HG02571 (cell line): ENCODE data around the gene ATF3.
A peak's percentile ranks its signal among the peaks of the same experiment; 100 is the strongest.
"Not testable (repeated sequence)": the region's sequence is repeated elsewhere in the genome, so short reads cannot be mapped to it uniquely, and the experiment has no call there.

ENCODE experiments used
- ATAC-seq: cut with Tn5 transposase; IDR thresholded peaks from one replicate; pipeline ENCODE4 v1.9.1; 2021; ENCODE audit warnings: mild to moderate bottlenecking, moderate library complexity; ENCODE audit not compliant: unreplicated experiment

The ATF3 gene

GRCh38 chr1:212648431-212648830 lies 39.9 kb downstream of the ATF3 start:
- ATAC-seq = no peak

GRCh38 chr1:212649020-212649419 lies 40.5 kb downstream of the ATF3 start:
- no peak for ATAC-seq

GRCh38 chr1:212650228-212650627 lies 41.7 kb downstream of the ATF3 start:
- no peak for ATAC-seq

DNA sequence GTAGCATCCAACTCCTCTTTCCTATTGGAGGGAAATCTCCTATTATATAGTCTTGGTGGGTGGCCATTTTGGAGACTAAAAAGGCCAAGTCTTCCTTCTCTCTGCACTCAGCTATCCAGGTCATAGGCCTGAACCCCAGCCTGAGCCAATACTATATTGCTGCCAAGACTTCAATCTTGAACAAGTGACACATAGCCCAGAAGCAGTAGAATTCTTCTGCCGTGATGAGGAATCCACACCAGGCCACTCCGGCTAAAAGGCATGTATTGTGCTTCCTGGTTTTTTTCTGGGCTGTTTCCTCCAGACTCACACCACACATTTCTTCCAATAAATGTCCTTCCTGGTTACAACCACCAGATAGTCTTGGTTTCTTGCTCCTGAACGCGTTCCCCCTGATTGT lies 43.0 kb downstream of the ATF3 start:
- no peak for ATAC-seq

DNA sequence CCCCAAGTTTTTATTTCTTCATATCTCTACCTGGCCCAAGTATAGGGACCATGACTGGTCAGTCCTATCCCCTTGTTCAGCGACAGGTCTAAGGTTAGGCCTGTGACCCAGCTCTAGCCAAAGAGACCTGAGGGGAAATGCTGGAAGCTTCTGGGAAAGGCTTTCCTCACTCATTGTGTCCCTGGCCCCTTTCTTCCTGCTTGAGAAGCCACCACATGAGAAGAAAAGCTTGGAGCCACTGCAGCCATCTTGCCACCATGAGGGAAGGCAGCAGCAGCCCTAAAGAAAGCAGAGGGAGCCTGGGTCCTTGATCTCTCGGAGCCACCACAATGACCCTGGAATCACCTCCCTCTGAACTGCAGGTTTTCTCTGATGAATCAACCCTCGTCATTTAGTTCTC lies 43.4 kb downstream of the ATF3 start:
- ATAC-seq = no peak

DNA sequence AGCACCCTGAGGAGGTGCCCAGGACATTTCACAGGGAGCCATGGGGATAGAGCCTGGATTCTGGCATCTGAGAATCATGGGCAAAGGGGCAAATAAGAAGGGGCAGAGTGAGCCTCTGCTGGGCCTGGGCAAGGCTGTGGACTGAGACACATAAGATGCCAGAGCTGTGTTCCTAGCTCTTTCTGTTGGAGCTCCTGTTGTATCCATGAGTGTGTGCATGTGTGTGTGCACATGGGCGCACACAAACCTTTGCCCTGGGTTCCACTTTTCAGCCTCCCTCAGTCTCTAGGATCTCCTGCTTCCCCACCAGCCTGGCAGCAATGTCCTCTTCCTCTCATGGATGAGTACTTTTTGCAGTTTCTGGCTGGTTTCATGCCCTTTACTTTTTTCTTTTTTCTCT lies 44.0 kb downstream of the ATF3 start:
- ATAC-seq = no peak

- no peak for ATAC-seq
Measured at GRCh38 chr1:212655668-212656440, 47.3 kb downstream of the ATF3 start.

DNA sequence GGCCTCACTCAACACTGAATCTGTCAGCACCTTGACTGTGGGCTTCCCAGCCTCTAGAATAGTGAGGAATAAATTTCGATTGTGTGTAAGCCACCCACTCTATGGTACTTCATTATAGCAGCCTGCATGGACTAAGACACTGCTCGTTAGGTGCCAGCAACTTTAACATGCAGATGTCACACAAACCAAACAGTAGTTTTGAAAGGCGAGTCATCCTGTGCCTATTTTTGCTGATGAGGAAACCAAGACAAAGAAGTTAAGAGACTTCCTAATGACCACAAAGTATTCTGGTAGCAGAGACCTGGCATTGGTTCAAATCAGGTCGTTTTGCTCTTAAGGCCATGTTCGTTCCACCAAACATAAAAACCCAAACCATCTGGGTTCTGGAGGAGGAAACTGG lies 48.2 kb downstream of the ATF3 start:
- ATAC-seq = no peak

- ATAC-seq = not testable (repeated sequence)
Measured at GRCh38 chr1:212658250-212658649, 49.7 kb downstream of the ATF3 start.

DNA sequence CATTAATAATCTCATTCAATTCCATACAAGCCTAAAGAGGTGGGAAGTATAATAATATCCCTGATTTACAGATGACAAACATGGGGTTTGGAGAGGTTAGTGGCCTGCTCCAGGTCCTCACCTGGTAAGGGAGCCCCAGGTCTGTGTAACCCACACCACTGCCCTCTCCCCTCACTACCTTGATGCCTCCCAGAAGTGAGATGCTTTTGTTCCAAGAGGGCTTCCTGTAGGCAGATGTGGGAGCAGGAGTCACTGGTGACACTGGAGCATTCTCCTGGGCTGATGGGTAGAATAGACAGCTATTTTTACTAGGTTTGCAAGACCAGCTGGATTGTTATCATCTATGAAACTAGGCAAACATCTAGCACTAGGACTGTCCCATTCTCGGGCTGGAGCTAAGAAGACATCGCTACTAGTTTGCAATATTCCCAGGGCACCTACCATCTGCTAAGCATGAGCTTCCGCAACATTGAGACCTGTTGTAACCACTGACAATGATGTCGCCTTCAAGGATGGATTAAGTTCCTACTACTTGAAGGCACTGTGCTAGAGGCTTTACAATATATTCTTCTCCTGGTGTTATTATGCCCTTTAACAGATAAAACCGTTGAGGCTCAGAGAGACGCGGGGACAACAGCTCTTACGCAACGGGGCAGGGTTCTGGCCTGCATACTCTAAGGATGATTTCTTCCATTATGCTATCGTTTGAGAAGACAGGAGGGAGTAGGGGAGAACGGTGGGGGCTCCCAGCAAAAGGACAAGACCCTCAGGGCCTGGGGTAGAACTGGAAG lies 56.0 kb downstream of the ATF3 start:
- no peak for ATAC-seq

GRCh38 chr1:212665241-212666115 lies 56.9 kb downstream of the ATF3 start:
- peak; percentile 96 for ATAC-seq

DNA sequence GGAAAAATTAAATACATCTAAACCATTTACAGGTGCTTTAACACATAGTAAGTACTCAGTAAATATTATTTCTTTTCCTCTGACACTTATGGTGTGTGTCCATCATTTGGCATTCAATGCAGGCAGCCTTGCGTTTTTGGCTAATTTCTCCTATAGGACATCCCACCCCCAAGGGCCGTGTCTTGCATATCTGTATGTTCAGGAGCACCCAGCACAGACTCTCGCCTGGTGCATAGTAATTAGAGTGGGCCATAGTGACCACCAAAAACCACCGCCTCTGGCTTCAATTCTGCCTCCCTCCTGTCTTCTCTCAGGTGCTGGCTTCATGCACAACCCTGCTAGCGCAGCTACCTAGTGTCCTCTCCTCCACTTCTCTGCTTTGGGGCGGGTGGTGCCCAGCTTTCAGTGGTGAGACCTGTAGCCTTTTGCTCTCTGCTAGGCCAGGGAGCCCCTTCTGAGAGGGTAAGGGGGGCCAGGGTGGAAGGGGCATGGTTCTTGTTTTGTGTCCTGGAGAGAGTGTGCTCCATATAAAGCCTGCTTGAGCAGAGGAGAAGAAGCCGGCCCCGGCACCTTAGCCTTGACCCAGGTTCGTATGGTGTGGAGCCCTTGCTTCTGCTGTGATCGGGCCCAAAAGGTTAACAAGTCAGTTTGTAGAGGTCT lies 57.7 kb downstream of the ATF3 start:
- ATAC-seq = no peak

DNA sequence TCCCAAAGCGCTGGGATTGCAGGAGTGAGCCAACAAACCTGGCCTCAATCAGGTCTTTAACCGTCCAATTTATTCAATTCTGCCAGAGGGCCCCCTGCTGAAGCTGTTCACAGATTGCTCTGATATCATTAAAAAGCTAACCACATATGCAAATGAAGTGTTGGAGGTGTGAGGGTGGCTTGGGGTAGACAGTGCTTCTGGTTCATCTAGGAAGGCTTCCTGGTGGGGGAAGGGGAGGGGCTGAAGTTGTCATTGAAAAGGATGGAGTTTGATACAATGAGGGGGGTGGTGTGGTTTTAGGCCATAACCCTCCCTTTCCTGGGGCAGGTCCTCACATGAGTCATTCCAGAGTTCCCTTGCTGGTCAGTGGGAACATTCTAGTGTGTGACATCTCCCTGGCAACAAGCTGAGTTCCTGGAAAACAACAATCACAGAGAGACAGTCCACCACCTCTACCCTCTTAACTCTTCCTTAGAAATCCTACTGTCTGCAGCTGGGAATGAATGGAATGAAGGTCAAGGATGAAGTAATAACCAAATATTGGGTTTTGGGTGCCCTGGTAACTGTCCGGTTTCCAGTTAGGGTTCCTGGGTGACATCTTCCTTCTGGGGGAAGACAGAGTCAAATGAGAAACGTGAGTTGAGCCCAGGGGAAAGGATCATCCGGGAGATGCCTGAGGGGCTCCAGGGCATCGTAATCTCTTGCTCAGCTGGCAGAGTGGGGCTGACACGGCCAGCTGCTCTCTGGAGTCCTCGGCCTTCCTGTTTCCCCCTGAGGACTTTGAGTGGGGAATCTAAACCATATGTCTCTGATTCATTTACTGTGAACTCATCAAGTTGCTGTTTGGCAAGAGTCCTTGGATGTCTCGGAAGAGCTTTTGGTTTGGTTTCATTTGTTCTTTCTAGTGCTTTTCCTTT lies 58.9 kb downstream of the ATF3 start:
- ATAC-seq = no peak

GRCh38 chr1:212668477-212668876 lies 59.9 kb downstream of the ATF3 start:
- ATAC-seq = no peak

DNA sequence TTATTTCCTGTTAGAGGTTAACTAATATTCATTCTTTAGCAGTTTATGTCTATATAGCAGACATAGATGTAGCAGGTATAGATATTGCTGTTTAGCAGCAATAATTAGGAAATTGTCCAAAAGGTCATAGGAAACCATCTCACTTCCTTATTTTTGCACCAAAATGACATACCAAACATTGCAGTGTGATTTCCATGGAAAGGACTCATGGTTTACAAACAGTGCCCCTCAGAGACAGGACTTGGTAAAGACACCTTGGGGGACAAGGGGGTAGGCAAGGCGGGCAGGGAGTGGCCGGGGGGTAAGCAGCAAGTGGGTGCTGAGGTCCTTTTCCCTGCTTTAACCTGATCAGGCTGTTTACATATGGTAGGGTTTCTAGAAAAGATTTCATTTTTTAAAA lies 60.5 kb downstream of the ATF3 start:
- ATAC-seq = no peak

DNA sequence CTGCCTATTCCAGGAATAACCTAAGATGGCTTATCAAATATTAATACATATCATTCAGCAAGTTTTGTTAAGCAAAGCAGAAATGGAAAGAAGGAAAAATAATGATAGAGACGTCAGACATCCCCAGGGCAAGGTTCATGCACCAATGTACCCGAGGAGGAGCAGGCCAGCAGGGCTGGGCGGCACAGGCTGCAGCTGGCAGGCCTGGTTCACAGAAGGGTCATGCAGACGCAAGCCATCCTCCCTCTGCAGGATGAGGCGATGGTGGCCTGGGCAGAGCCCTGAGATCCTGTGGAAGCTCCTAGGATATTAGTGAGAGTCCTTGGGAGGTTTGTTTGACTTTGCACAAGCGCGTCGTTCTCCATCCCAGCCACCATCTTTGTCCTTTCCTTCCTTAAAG lies 61.0 kb downstream of the ATF3 start:
- ATAC-seq = no peak

- ATAC-seq = no peak
Measured at GRCh38 chr1:212670301-212670700, 61.7 kb downstream of the ATF3 start.
